Measurements from ENCODE around the gene RHBDL1.
A peak's percentile ranks its signal among the peaks of the same experiment; 100 is the strongest.

Gene RHBDL1

GRCh38 chr16:657487-657886, 18.0 kb upstream of the RHBDL1 start:
- no peak for DNase-seq (ENCODE audit: low read depth)

GRCh38 chr16:658679-659571, 16.5 kb upstream of the RHBDL1 start:
- DNase-seq (ENCODE audit: low read depth): no peak

- no peak for DNase-seq (ENCODE audit: low read depth)
These were observed 15.9 kb upstream of the RHBDL1 start for GRCh38 chr16:659618-660017.

GRCh38 chr16:660132-660458, 15.4 kb upstream of the RHBDL1 start:
- DNase-seq (ENCODE audit: low read depth): no peak

- DNase-seq (ENCODE audit: low read depth): no peak
These were observed 14.8 kb upstream of the RHBDL1 start for GRCh38 chr16:660459-661183.

- no peak for DNase-seq (ENCODE audit: low read depth)
These were observed 14.2 kb upstream of the RHBDL1 start for GRCh38 chr16:661184-661821.

- no peak for DNase-seq (ENCODE audit: low read depth)
These were observed 13.4 kb upstream of the RHBDL1 start for GRCh38 chr16:662095-662494.

- no peak for DNase-seq (ENCODE audit: low read depth)
These were observed 12.9 kb upstream of the RHBDL1 start for GRCh38 chr16:662597-662996.

GRCh38 chr16:666572-666971, 8.9 kb upstream of the RHBDL1 start:
- DNase-seq (ENCODE audit: low read depth): no peak

- no peak for DNase-seq (ENCODE audit: low read depth)
These were observed 8.2 kb upstream of the RHBDL1 start for GRCh38 chr16:667113-667779.

GRCh38 chr16:667780-668518, 7.5 kb upstream of the RHBDL1 start, which contains the start of gene RHOT2:
Gene RHOT2 (plus strand): TSS chr16:668132. CDS start chr16:668200, 68 bp downstream.
- peak; percentile 90 for DNase-seq (ENCODE audit: low read depth)

- no peak for DNase-seq (ENCODE audit: low read depth)
These were observed 6.8 kb upstream of the RHBDL1 start for GRCh38 chr16:668519-669171.

GRCh38 chr16:669666-670065, 5.8 kb upstream of the RHBDL1 start:
- DNase-seq (ENCODE audit: low read depth): no peak

GRCh38 chr16:670485-671352, 4.8 kb upstream of the RHBDL1 start:
- DNase-seq (ENCODE audit: low read depth): no peak

GRCh38 chr16:671353-672131, 3.9 kb upstream of the RHBDL1 start:
- DNase-seq (ENCODE audit: low read depth): no peak

- no peak for DNase-seq (ENCODE audit: low read depth)
These were observed 3.1 kb upstream of the RHBDL1 start for GRCh38 chr16:672371-672770.

- DNase-seq (ENCODE audit: low read depth): no peak
These were observed 2.6 kb upstream of the RHBDL1 start for GRCh38 chr16:672851-673250.

GRCh38 chr16:673399-673991, 2.0 kb upstream of the RHBDL1 start:
- no peak for DNase-seq (ENCODE audit: low read depth)

Measured in activated T-cell treated with anti-CD3 and anti-CD28 coated beads for 24 hours (primary cell).